Measurements from ENCODE around the gene EPOP. TPM values are rescaled to one million over a fixed set of nuclear protein-coding genes. Genes with fewer than 3 reads are reported as not detected.
"Not testable (repeated sequence)": the region's sequence is repeated elsewhere in the genome, so short reads cannot be mapped to it uniquely, and the experiment has no call there.

Gene EPOP
- total RNA-seq, 1 donor from 2014 or later = 16.1 TPM

DNA sequence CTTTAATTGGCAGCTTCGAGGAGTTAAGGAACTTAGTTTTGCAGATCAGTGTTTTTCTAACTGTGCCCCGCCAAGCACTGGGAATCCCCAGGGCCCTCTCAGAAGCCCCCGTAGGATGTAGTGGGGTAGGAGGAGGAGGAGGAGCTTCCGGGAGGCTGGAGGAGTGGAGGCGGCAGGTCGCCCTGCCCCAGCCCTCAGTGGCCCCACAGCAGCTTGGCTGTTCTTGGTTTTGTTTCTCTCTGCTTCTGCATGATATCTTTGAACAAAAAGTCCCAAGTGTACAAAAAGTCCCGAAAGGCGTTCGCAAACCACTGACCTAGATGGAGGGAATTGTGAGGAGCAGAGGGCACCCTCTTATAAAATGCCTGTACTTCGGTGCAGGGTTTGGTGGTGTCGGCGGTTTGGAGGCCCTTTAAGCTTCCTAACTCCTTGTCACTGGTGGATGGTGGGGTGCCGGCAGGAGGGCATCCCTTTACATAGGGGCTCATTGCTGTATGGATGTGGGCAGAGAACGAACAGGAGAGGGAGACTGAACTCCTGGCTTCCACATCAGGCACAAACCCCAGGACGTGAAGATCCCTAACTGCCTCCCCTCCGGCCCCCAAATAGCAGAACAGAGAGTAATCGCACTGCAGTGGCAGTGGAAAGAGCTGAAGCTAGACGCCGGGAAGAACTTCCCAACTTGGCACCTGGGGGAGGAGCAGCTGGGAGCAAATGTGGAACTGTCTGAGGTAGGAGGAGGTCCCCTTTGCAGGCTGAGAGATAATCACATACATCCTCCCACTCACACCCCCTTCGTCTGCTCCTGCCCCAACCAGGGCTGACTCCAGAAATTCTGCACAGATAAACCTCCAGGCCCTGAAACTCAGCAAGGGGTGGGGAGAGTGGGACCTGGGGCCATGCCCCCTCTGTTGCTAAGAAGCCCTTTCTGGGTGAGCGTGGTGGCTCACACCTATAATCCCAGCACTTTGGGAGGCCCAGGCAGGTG, 20.1 kb downstream of the EPOP start:
- intact Hi-C loops (cut with micrococcal nuclease) = no loop called here

DNA sequence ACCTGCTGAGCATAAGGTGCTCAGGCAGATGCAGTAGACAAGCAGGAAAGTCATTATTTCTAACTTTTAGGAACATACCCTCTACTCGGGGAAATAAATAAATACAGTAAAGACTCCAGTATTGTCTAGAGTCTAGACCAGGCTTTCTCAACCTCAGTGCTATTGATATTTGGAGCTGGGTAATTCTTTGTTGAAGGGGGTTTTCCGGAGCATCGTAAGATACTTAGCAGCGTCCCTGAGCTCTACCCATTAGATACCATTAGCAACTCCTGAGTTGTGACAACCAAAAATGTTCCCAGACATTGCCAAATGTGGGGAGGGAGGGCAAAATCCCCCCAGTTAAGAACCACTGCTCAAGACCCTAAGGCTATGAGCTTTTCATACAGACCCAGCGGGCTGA, 21.1 kb downstream of the EPOP start:
- intact Hi-C loops (cut with micrococcal nuclease) = no loop called here

DNA sequence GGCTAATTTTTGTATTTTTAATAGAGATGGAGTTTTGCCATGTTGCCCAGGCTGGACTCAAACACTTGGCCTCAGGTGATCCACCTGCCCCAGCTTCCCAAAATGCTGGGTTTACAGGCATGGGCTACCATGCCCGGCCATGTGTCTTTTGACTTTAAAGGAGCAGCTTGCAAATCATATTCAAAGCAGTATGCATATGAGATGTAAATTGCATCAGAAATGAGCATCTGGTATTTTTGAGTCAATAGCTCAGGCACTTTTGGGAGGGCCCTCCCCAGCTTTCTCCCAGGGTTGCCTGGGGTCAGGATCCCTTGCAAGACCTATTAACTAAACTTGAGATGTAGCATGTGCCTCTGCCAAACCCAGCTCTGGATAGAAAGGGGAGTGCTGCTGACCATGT, 21.5 kb downstream of the EPOP start:
- intact Hi-C loops (cut with micrococcal nuclease) = no loop called here

DNA sequence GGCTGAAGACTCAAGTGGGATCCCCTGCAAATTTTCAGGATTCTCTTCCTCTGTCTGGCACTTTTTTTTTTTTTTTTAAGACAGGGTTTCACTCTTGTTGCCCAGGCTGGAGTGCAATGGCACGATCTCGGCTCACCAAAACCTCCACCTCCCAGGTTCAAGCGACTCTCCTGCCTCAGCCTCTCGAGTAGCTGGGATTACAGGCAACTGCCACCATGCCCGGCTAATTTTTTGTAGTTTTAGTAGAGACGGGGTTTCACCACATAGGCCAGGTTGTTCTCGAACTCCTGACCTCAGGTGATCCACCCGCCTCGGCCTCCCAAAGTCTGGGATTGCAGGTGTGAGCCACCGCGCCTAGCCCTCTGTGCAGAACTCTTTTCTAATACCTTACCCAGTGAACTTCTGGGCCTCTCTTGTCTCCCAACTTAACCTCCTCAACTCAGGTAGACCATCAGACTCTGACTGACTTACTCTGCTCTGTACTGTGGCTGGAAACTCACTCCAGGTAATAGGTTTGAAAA, 24.0 kb downstream of the EPOP start:
- intact Hi-C loops (cut with micrococcal nuclease) = not testable (repeated sequence)

DNA sequence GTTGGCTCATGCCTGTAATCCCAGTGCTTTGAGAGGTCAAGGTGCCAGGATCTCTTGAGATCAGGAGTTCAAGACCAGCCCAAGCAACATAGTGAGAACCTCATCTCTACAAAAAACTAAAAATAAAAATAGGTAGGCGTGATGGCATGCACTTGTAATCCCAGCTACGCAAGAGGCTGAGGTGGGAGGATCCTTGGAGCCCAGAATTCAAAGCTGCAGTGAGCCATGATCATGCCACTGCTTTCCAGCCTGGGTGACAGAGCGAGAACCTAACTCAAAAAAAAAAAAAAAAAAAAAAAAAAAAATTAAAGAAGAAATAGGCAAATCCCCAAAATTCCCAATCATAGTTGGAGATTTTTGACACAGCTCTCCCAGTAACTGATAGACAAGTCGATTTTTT, 36.8 kb downstream of the EPOP start:
- intact Hi-C loops (cut with micrococcal nuclease) = no loop called here

DNA sequence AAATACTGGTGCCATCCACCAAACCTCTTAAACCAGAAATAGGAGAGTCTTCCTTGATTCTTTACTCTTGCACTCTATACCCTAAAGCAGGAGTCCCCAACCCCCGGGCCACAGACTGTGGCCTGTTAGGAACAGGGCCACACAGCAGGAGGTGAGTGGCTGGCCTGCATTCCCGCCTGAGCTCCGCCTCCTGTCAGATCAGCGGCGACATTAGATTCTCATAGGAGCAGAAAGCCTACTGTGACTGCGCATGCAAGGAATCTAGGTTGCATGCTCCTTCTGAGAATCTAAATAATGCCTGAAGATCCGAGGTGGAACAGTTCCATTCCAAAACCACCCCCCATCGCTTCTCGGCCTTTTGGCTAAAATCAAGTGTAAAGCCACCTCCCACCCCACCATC, 38.7 kb downstream of the EPOP start:
- intact Hi-C loops (cut with micrococcal nuclease) = no loop called here

DNA sequence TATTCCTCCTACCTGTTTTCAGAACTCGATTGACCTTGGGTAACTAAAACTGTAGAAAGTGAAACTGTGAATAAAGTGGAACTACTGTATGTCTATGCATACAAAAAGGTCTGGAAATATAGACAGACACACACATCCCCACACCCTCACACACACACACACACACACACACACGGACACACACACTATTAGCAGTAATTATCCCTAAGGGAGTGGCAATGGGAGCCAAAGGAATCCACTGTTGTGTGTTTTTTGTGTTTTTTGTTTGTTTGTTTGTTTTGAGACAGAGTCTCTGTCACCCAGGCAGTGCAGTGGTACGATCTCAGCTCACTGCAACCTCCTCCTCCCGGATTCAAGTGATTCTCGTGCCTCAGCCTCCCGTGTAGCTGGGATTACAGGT, 42.4 kb downstream of the EPOP start:
- intact Hi-C loops (cut with micrococcal nuclease) = no loop called here

DNA sequence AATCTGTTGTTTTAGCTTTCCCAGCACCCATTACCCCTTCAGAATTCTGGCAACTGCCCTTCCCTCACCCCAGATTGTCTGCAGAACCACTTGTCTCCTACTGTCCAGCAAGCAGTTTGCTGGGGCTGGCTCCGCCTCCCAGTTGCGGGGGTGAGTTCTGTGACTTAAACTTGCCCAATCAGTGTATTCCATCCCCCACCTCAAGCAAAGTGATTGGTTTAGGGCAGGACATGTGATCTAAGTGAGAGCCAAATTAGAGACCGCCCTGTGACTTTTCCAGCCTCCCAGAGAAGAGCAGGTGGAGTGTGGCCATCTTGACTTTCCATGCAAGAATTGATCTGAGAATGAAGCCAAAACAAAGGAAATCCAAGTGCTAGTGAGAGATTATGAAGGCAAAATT, 46.3 kb downstream of the EPOP start:
- intact Hi-C loops (cut with micrococcal nuclease) = loop anchor here (5.0 kb wide), 1 partner anchor 36 kb away; no protein-coding TSS in a partner anchor

DNA sequence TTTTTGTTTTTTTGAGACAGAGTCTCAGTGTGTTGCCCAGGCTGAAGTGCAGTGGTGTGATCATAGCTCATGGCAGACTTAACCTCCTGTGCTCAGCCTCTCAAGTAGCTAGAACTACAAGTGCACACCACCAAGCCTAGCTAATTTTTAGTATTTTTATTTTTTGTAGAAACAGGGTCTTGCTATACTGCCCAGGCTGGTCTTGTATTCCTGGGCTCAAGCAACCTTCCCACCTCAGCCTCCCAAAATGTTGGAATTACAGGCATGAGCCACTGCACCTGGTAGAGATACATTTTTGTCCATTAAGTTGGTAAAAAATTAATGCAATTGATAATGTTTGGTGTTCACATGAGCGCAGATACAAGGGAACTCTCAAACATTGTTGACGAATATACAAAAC, 46.8 kb downstream of the EPOP start:
- intact Hi-C loops (cut with micrococcal nuclease) = loop anchor here (5.0 kb wide), 1 partner anchor 36 kb away; no protein-coding TSS in a partner anchor

DNA sequence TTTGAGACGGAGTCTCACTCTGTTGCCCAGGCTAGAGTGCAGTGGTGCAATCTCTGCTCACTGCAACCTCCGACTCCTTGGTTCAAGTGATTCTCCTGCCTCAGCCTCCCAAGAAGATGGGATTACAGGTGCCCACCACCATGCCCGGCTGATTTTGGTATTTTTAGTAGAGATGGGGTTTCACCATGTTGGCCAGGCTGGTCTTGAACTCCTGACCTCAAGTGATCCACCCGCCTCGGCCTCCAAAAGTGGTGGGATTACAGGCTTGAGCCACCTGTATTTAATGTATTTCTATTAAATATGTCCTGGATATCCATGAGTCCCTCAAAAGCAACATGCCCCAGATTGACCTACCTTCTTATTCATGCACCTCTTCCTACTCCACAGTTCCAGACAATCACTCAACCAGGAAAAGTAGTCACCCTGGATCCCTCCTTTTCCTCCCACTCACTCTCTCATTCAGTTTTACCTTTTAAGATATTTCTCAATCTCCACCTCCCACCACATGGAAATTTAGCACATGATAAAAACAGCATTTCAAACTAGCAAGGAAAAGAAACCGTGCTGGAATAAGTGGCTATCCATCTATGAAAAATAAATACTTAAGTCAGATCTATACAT, 48.0 kb downstream of the EPOP start:
- intact Hi-C loops (cut with micrococcal nuclease) = loop anchor here (5.0 kb wide), 1 partner anchor 34 kb away; no protein-coding TSS in a partner anchor

DNA sequence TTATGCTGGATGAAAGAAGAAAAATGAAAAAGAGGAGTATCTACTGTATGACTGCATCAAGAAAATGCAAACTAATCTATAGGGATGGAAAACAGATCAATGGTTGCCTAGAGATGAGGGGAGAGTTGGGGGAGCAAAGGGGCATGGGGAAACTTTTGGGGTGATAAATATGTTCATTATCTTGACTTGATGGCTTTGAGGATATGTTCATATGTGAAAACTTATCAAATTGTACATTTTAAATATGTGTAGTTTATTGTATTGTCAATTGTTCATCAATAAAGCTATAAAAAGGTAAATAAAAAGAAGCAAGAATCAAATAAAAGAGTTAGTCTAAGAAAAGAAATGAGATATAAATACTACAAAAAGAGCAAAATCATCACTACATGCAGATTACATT, 49.3 kb downstream of the EPOP start:
- intact Hi-C loops (cut with micrococcal nuclease) = loop anchor here (5.0 kb wide), 1 partner anchor 33 kb away; no protein-coding TSS in a partner anchor

DNA sequence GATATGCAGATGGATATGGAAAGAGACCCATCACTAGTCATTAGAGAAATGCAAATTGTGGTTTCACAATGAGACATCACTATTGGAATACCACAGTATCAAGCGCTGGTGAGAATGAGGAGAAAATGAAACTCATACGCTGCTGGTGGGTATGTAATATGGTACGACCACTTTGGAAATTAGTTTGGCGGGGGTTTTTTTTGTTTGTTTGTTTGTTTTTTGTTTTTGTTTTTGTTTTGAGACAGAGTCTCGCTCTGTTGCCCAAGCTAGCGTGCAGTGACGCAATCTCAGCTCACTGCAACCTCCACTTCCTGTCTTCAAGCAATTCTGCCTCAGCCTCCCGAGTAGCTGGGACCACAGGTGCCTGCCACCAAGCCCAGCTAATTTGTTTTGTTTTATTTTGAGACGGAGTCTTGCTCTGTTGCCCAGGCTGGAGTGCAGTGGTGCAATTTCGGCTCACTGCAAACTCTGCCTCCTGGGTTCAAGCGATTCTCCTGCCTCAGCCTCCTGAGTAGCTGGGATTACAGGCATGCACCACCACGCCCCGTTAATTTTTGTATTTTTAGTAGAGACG, 49.9 kb downstream of the EPOP start:
- intact Hi-C loops (cut with micrococcal nuclease) = loop anchor here (5.0 kb wide), 1 partner anchor 33 kb away; no protein-coding TSS in a partner anchor

Other genes starting within 250 kb of the EPOP start
- gene ARHGAP23, start 246.5 kb downstream of the EPOP start, total RNA-seq = 2.1 and 2.6 TPM in 2 replicates
- 0.42 TPM in 1 of 2 replicates, not detected in the other for gene SRCIN1, start 69.0 kb downstream of the EPOP start, total RNA-seq
- gene MLLT6, start 30.3 kb upstream of the EPOP start, total RNA-seq = 303 and 305 TPM in 2 replicates
- 38.3 and 47.1 TPM in 2 replicates for gene CISD3, start 55.4 kb upstream of the EPOP start, total RNA-seq
- 2.1 and 2.7 TPM in 2 replicates for gene PCGF2, start 73.4 kb upstream of the EPOP start, total RNA-seq
- gene PSMB3, start 77.8 kb upstream of the EPOP start, total RNA-seq = 318 and 320 TPM in 2 replicates
- 40.7 and 44.1 TPM in 2 replicates for gene PIP4K2B, start 124.6 kb upstream of the EPOP start, total RNA-seq
- gene CWC25, start 150.4 kb upstream of the EPOP start, total RNA-seq = 35.2 and 37.1 TPM in 2 replicates
- 1,229 and 1,273 TPM in 2 replicates for gene RPL23, start 178.8 kb upstream of the EPOP start, total RNA-seq
- gene LASP1, start 195.1 kb upstream of the EPOP start, total RNA-seq = 217 and 222 TPM in 2 replicates